GM12878 (cell line): ENCODE results near the gene DDX53. TPM values are rescaled to one million over a fixed set of nuclear protein-coding genes. Genes with fewer than 3 reads are reported as not detected.

ENCODE experiments used
- ATAC-seq: fragments of 200-7000 bp; cut with Tn5 transposase; 3 replicates; pipeline ENCODE4 v1.9.1; 2020; ENCODE audit warnings: mild to moderate bottlenecking, moderate library complexity
- BruUV-seq: library from RNA; stranded (reverse); fragments of 400-500 nt; replicated peaks from 2 replicates; lab custom pipeline; 2021; lab: Mats Ljungman, UMichigan
- CTCF ChIA-PET: fragments of 300-600 bp; sonication (Branson Sonifier 250); formaldehyde crosslinking; extraction: SDS; loops from one replicate; lab custom pipeline; 2021; ENCODE audit warnings: inconsistent platforms; lab: Yijun Ruan, JAX
- POLR2A ChIA-PET: fragments of 350-600 bp; formaldehyde crosslinking; extraction: SDS; loops from one replicate; lab custom pipeline; 2021; ENCODE audit warnings: inconsistent platforms; lab: Charles Lee
- RAD21 ChIA-PET: fragments of 300-600 bp; sonication (Branson Sonifier 250); formaldehyde crosslinking; loops from one replicate; lab custom pipeline; 2023; ENCODE audit warnings: antibody characterized with exemption; ENCODE audit not compliant: unreplicated experiment; lab: Charles Lee
- SMC1A ChIA-PET: fragments of 300-600 bp; sonication (Branson Sonifier 250); formaldehyde crosslinking; loops from one replicate; lab custom pipeline; 2023; ENCODE audit not compliant: unreplicated experiment, uncharacterized antibody; lab: Charles Lee
- DNase-seq: peaks from one replicate; pipeline ENCODE4 v3.0.0-alpha.2; 2011; ENCODE audit warnings: low read depth, low spot score
- FAIRE-seq: peaks from 3 replicates; lab custom pipeline; 2011; peaks lifted over from hg19 to GRCh38; lab: Jason Lieb, UNC
- H2AFZ ChIP-seq: 2 replicates; pipeline ENCODE4 v1.6.0; 2011; ENCODE audit warnings: low read depth, low read length, control low read depth; ENCODE audit not compliant: control insufficient read depth
- H3K27ac ChIP-seq: 2 replicates; pipeline ENCODE4 v1.5.1; 2011; ENCODE audit warnings: control low read depth; ENCODE audit not compliant: control insufficient read depth, insufficient read depth
- H3K27me3 ChIP-seq, 2 experiments: replicated peaks in 1 of 2; 2 replicates each; pipeline versions ENCODE4 v1.6.0 to v1.6.1; 2011; ENCODE audit warnings: low read length in 1 of 2; ENCODE audit not compliant: control insufficient read depth in 2 of 2, insufficient read depth in 2 of 2
- H3K36me3 ChIP-seq, 2 experiments: 2 replicates each; pipeline ENCODE4 v1.5.1; 2011; ENCODE audit warnings: low read length in 1 of 2; ENCODE audit not compliant: control insufficient read depth in 2 of 2, insufficient read depth in 2 of 2
- H3K4me1 ChIP-seq: 2 replicates; pipeline ENCODE4 v1.6.1; 2011; ENCODE audit warnings: mild to moderate bottlenecking, low read length, moderate library complexity, mixed read lengths; ENCODE audit not compliant: control insufficient read depth, insufficient read depth
- H3K4me2 ChIP-seq: 2 replicates; pipeline ENCODE4 v1.6.0; 2011; ENCODE audit warnings: control low read depth; ENCODE audit not compliant: control insufficient read depth, insufficient read depth
- H3K4me3 ChIP-seq: fragments of 200-600 bp; sonication (generic); 2 replicates; pipeline ENCODE4 v1.5.1; 2016
- H3K79me2 ChIP-seq: 2 replicates; pipeline ENCODE4 v1.6.0; 2011; ENCODE audit warnings: low read length; ENCODE audit not compliant: control insufficient read depth, insufficient read depth
- H3K9ac ChIP-seq: 2 replicates; pipeline ENCODE4 v1.8.0; 2011; ENCODE audit warnings: low read length, control low read depth, mixed read lengths; ENCODE audit not compliant: control insufficient read depth, insufficient read depth
- H3K9me3 ChIP-seq: replicated peaks from 3 replicates; pipeline ENCODE4 v1.5.1; 2011; ENCODE audit warnings: mild to moderate bottlenecking, low read length; ENCODE audit not compliant: control insufficient read depth, insufficient read depth
- H4K20me1 ChIP-seq: 2 replicates; pipeline ENCODE4 v1.6.0; 2011; ENCODE audit not compliant: control insufficient read depth, insufficient read depth
- BACH1 ChIP-seq: fragments of 450-650 bp; IDR thresholded peaks from 2 replicates; pipeline ENCODE4 v1.6.1; 2017; ENCODE audit warnings: mild to moderate bottlenecking, borderline replicate concordance
- CEBPB ChIP-seq, 2 experiments: fragments of 150-350 bp in 1 of 2; IDR thresholded peaks; 2 replicates each; pipeline ENCODE4 v1.6.1; 2012 to 2014; ENCODE audit warnings: low read depth in 2 of 2, low read length in 2 of 2, borderline replicate concordance in 1 of 2, inconsistent platforms in 1 of 2
- CREM ChIP-seq: IDR thresholded peaks from 2 replicates; pipeline ENCODE4 v1.6.1; 2014; ENCODE audit warnings: antibody characterized with exemption, low read depth
- RBBP5 ChIP-seq: fragments of 200-600 bp; sonication (generic); conservative IDR thresholded peaks from 2 replicates; pipeline ENCODE4 v1.6.1; 2016
- ZNF622 ChIP-seq: fragments of 450-650 bp; IDR thresholded peaks from 2 replicates; pipeline ENCODE4 v1.6.1; 2017; ENCODE audit warnings: mild to moderate bottlenecking, inconsistent platforms
- WGBS: methylation state at CpG from one replicate; pipeline ENCODE4 v1.1.6; 2016; ENCODE audit warnings: low lambda C conversion rate; ENCODE audit not compliant: insufficient replicate concordance, insufficient coverage; ENCODE audit errors: missing lambda C conversion rate; 5-methylcytosine and 5-hydroxymethylcytosine counted together
- in situ Hi-C: fragments of 300-500 bp; cut with MboI; formaldehyde crosslinking; loops from 9 replicates; pipeline ENCODE4 v1.14.3; 2018; ENCODE audit warnings: mixed read lengths
- intact Hi-C: fragments of 100-400 bp; cut with micrococcal nuclease; formaldehyde crosslinking; loops from one replicate; pipeline ENCODE4 v1.14.2; 2022; ENCODE audit not compliant: unreplicated experiment
- polyA plus RNA-seq, 11 experiments: library from polyadenylated mRNA; depleted of rRNA in 4 of 11; unstranded in 6 of 11; stranded (reverse) in 5 of 11; fragments of >200 nt; fragmentation: Nextera tagmentation in 4 of 11; fragmentation: Illumina TruSeq in 1 of 11; extraction: Ambion mirVana in 4 of 11; extraction: Trizol in 1 of 11; gene quantifications; 1 replicate in 1 of 11; 2 replicates in 10 of 11; pipeline versions ENCODE4 v1.2.1 to v1.2.3, GENCODE V29; 2011 to 2016; ENCODE audit warnings: inconsistent platforms in 2 of 11, missing spikeins in 2 of 11, low read depth in 1 of 11
- total RNA-seq, 4 experiments: library from RNA; depleted of rRNA in 3 of 4; stranded (reverse); fragments of >200 nt in 3 of 4; fragmentation: Illumina TruSeq in 1 of 4; extraction: Trizol in 1 of 4; gene quantifications; 2 replicates each; pipeline versions ENCODE4 v1.2.1 to v1.2.3, GENCODE V29; 2013 to 2021
- TF ChIP-seq, protein P1 (sequence below): fragments of 450-650 bp; IDR thresholded peaks from 2 replicates; pipeline ENCODE4 v1.6.1; 2017; ENCODE audit warnings: borderline replicate concordance
- TF ChIP-seq, protein P2 (sequence below): fragments of 450-650 bp; IDR thresholded peaks from 2 replicates; pipeline ENCODE4 v1.6.1; 2016; ENCODE audit warnings: mild to moderate bottlenecking
- TF ChIP-seq, protein P3 (sequence below): fragments of 450-650 bp; IDR thresholded peaks from 2 replicates; pipeline ENCODE4 v1.6.1; 2017; ENCODE audit warnings: mild to moderate bottlenecking, moderate library complexity

The DDX53 gene
- total and polyA plus RNA-seq, 10 of the 15 experiments (the other 5 are each of a cell fraction or from before 2014, with no cell fraction given) = 0.12 TPM; not detected in 9

DNA sequence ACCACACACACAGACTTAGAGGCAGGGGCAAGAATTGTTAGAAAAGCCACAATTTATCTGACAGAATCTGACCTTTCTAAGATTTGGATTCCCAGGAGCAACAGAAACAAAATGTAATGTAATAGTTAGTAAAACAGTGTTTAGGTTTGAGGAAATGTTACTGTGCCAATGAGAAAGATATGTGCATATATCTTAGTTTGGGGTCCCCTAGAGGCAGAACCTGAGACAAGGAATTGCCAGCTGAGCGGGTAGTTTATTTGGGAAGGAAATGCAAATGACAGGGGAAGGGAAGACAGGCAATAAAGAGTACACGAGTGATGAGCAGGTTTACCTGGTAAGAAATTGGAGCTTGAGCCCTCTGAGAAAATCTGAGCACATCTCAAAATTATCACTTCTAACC, 31.3 kb upstream of the DDX53 start:
- RAD21 ChIA-PET = no interaction called here
- Histone ChIP-seq H3K36me3 (no peaks in the 10 kb centered on the region), H4K20me1 (no peaks in the 10 kb centered on the region), H3K4me3 (no peak overlapping the region), H3K79me2 (no peaks in the 10 kb centered on the region), H3K27me3 (no peaks in the 10 kb centered on the region), H3K9me3 (no peaks in the 10 kb centered on the region; the same call in 2 of the 3 replicates), H3K4me2 (no peak overlapping the region), H3K27ac (no peak overlapping the region), H3K4me1 (no peaks in the 10 kb centered on the region), H2AFZ (no peak overlapping the region), H3K9ac (no peak overlapping the region)
- intact Hi-C loops = no loop called here
- 32% methylated on average over 2 of the region's 2 CpGs for WGBS
- FAIRE-seq (no peak), ATAC-seq (no peak), DNase-seq (no peak)
- SMC1A ChIA-PET = interaction anchor here (1.3 kb wide), 1 partner anchor 9 kb away, joined by 4 read pairs; no protein-coding TSS in a partner anchor
- in situ Hi-C loops = no loop called here
- CTCF ChIA-PET = no interaction called here
- no TSS peak for BruUV-seq
- POLR2A ChIA-PET = no interaction called here
- TF ChIP-seq, protein P1, sequence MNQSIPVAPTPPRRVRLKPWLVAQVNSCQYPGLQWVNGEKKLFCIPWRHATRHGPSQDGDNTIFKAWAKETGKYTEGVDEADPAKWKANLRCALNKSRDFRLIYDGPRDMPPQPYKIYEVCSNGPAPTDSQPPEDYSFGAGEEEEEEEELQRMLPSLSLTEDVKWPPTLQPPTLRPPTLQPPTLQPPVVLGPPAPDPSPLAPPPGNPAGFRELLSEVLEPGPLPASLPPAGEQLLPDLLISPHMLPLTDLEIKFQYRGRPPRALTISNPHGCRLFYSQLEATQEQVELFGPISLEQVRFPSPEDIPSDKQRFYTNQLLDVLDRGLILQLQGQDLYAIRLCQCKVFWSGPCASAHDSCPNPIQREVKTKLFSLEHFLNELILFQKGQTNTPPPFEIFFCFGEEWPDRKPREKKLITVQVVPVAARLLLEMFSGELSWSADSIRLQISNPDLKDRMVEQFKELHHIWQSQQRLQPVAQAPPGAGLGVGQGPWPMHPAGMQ = no peak
- TF ChIP-seq, protein P2, sequence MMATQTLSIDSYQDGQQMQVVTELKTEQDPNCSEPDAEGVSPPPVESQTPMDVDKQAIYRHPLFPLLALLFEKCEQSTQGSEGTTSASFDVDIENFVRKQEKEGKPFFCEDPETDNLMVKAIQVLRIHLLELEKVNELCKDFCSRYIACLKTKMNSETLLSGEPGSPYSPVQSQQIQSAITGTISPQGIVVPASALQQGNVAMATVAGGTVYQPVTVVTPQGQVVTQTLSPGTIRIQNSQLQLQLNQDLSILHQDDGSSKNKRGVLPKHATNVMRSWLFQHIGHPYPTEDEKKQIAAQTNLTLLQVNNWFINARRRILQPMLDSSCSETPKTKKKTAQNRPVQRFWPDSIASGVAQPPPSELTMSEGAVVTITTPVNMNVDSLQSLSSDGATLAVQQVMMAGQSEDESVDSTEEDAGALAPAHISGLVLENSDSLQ = no peak
- no peak for TF ChIP-seq CREM
- TF ChIP-seq RBBP5 = no peak

DNA sequence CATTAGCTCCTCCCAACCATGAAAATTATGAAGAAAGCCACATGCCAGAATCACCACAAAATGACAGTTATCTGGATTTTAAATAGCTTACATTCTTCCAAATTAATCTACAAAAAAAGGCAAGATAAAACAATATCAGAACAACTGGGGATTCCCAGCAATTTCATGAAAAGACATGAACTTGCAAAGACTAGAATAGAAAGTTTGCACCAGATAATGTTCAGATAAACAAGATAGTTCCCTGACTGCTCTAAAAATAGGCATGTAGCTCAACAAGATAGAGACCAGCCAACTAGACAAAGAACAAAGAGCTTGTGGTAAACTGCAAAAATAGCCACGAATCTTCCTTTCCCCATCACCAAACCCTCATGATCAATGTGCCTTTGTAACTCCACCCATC, 30.3 kb upstream of the DDX53 start:
- H3K9me3 ChIP-seq = no peaks in the 10 kb centered on the region; the same call in 2 of the 3 replicates
- H3K79me2 ChIP-seq = no peaks in the 10 kb centered on the region
- H3K9ac ChIP-seq = no peak overlapping the region
- WGBS = 0% methylated on average over 1 of the region's 1 CpG
- no peak for ATAC-seq
- ChIA-PET RAD21 (no interaction called here), SMC1A (interaction anchor here (1.3 kb wide), 1 partner anchor 10 kb away, joined by 4 read pairs; no protein-coding TSS in a partner anchor), CTCF (no interaction called here), POLR2A (no interaction called here)
- intact Hi-C loops (no loop called here), in situ Hi-C loops (no loop called here)
- H3K4me1 ChIP-seq = no peaks in the 10 kb centered on the region
- no peak for FAIRE-seq
- no TSS peak for BruUV-seq
- no peak for DNase-seq
- H3K36me3 ChIP-seq = no peaks in the 10 kb centered on the region
- no peak overlapping the region for H3K4me2 ChIP-seq
- no peak overlapping the region for H3K27ac ChIP-seq
- no peaks in the 10 kb centered on the region for H3K27me3 ChIP-seq
- no peak overlapping the region for H2AFZ ChIP-seq
- H3K4me3 ChIP-seq = no peak overlapping the region
- no peaks in the 10 kb centered on the region for H4K20me1 ChIP-seq
- TF ChIP-seq CREM (no peak), CEBPB (IDR thresholded peaks at IDR 0.05; ENCODE audit: borderline replicate concordance in 1 of 2, low read depth in 2 of 2, low read length in 2 of 2) (no peak), RBBP5 (no peak), ZNF622 (no peak), BACH1 (no peak)
- TF ChIP-seq, protein P3, sequence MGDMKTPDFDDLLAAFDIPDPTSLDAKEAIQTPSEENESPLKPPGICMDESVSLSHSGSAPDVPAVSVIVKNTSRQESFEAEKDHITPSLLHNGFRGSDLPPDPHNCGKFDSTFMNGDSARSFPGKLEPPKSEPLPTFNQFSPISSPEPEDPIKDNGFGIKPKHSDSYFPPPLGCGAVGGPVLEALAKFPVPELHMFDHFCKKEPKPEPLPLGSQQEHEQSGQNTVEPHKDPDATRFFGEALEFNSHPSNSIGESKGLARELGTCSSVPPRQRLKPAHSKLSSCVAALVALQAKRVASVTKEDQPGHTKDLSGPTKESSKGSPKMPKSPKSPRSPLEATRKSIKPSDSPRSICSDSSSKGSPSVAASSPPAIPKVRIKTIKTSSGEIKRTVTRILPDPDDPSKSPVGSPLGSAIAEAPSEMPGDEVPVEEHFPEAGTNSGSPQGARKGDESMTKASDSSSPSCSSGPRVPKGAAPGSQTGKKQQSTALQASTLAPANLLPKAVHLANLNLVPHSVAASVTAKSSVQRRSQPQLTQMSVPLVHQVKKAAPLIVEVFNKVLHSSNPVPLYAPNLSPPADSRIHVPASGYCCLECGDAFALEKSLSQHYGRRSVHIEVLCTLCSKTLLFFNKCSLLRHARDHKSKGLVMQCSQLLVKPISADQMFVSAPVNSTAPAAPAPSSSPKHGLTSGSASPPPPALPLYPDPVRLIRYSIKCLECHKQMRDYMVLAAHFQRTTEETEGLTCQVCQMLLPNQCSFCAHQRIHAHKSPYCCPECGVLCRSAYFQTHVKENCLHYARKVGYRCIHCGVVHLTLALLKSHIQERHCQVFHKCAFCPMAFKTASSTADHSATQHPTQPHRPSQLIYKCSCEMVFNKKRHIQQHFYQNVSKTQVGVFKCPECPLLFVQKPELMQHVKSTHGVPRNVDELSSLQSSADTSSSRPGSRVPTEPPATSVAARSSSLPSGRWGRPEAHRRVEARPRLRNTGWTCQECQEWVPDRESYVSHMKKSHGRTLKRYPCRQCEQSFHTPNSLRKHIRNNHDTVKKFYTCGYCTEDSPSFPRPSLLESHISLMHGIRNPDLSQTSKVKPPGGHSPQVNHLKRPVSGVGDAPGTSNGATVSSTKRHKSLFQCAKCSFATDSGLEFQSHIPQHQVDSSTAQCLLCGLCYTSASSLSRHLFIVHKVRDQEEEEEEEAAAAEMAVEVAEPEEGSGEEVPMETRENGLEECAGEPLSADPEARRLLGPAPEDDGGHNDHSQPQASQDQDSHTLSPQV = no peak
